Right lobe of liver (tissue), 4 donors: ENCODE measurements around the gene RAB11FIP4.

Experiments
- CTCF ChIP-seq, 4 donors: fragments of 200-600 bp in 3 of 4; fragments of 450-650 bp in 1 of 4; IDR thresholded peaks; one replicate each; pipeline versions ENCODE4 v1.5.1 to v1.8.0; 2016 to 2022; ENCODE audit warnings: antibody characterized with exemption in 4 of 4, mild to moderate bottlenecking in 2 of 4
- POLR2A ChIP-seq: fragments of 450-650 bp; IDR thresholded peaks from one replicate; pipeline ENCODE4 v1.6.1; 2017; ENCODE audit warnings: antibody characterized with exemption, mild to moderate bottlenecking
- donor health status: DM: no; HTN: no; CAD: no.
- donor health status: DM: no; HTN: no; CAD: no.
- donor health status: DM: no; HTN: yes; CAD: no.

GRCh38 chr17:31570231-31570630 is 178.8 kb downstream of the RAB11FIP4 start:
- TF ChIP-seq POLR2A (no peak), CTCF (IDR thresholded peaks at IDR 0.05) (no peak)
